HG03469 (cell line): Measurements from ENCODE around the gene KBTBD7.

Experiments used
- ATAC-seq: cut with Tn5 transposase; IDR thresholded peaks from one replicate; pipeline ENCODE4 v1.9.1; 2021; ENCODE audit warnings: mild to moderate bottlenecking, moderate library complexity, moderate number of reproducible peaks; ENCODE audit not compliant: unreplicated experiment

KBTBD7 gene

DNA sequence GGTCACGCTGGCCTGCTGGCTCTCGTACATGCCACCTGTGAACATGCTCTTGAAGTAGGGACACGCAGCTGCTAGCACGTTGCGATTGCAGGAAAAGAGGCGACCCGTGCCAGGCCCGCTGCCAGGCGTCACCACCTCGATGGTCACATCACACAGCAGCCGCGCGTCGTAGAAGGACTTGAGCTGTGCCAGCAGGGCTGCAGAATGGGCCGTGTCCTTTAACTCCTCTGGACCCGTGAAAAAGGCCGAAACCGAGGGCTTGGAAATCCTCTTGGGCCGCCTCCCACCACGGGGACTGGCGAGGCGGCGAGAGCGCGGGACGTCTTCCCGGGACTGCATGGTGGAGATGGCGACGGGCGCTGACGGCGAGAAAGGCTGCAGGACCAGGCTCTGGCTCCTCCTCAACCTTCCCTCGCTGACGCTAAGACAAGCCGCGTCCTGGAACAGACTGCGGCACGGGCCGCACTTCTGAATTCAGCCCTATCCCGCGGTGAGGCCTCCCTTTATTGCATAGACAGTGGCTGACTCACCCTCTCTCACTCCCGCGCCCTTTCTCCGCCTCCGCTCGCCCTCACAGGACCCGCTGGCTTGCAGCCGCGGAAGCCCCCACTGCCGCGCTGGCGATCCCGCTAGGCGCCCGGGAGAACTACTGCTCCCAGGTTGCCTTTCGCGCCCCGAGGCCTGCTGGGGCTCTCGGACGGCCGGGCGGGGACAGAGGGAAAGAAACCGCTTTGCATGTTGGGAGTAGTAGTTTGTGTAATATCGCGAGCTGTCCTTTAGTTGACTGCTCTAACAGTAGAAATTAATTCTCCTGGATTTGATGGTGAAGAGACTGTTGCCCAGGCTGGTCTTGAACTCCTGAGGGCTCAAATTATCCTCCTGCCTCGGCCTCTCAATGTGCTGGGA, at the start of gene KBTBD7:
Gene KBTBD7, minus strand, starts transcription at position 651 of the 906 bp plus-strand sequence. Its CDS starts 312 bp downstream, at position 339.
- peak; percentile 91 for ATAC-seq

DNA sequence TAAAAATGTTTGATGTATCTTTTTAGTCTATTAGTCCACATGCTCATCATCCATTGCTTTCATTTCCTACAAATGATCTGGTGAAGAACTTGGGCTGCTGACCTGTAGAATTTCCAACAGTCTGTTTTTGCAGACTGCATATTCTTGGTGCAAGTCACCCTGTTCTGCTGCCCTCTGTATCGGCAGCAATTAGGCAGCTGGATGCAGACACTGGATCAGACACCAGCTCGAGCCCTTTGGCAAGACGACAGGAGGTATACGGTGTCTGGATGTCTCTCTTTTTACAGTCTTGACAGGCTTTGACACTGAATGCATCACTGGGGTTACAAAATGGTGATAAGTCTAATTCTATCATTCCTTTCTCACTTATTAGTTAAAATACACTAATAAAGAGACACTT, 47.3 kb upstream of the KBTBD7 start:
- no peak for ATAC-seq

DNA sequence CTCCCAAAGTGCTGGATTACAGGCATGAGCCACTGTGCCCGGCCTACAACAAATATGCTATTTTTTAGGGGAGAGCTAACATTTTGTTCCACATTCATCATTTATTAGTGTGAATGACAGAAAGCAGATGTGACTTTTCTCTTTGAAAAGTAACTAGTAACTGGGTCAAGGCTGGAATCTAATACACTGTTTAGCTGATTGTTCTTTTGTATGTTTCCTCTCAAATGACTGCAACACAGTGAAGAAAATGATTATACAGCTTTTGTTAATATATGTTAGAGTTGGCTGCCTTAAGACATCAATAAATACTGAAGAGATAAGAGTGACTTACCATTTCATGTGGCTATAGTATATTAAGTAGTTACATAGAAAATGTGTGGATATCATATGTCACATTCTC, 42.0 kb upstream of the KBTBD7 start:
- no peak for ATAC-seq

DNA sequence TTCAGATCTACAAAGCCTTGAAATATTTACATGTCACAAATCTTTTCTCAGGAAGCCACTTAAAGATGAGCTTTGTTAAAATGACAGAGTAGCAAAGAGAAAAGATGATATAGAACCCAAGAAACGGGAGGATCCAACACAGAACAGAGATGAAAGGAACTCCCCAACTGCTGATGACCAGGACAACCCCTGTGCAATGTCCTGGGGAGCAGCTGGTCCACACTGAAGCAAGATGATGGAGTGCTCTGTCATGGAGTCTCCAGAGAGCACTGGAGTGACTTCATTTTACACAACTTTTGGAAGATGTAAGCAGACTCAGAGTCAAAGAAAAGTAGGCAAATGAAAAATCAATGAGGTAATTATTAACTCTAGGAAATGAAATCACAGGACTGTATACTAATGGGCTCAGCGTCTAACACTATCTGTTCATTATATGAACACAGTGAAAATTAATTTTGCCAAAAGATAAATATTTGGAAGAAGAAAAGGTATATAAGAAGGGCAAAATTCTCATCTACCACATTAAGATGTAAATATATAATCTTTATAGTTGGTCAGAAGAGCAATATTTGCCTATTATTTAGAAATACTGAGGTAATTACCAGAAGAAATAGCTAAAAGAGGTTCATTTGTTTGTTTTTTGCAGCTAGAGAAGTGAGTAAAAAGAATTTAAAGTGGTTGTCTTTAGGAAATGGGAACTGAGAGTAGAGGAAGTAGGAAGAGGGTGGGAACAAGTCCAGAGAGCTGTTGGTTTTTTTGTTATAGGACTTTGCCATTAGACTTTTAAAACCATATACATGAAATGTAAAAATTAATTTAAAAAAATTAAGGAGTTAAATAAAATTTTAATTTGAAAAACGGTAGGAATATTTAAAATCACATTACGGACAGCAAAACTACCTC, 38.5 kb upstream of the KBTBD7 start:
- no peak for ATAC-seq

DNA sequence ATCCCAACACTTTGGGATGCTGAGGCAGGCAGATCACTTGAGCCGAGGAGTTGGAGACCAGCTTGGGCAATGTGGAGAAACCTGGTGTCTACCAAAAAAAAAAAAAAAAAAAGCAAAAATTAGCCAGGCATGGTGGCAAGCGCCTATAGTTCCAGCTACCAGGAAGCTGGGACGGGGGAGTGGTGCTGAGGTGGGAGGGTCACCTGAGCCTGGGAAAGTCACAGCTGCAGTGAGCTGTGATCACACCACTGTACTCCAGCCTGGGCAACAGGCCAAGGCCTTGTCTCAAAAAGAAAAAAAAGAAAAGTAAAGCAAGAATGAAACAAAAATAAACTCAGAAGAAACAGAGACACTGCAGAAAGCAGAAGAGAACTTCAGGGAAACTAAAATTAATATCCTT, 37.4 kb upstream of the KBTBD7 start:
- ATAC-seq = no peak

GRCh38 chr13:41231025-41231677, 36.8 kb upstream of the KBTBD7 start:
- no peak for ATAC-seq

- ATAC-seq = no peak
These were observed 35.0 kb upstream of the KBTBD7 start for GRCh38 chr13:41229356-41229755.

- no peak for ATAC-seq
These were observed 30.0 kb upstream of the KBTBD7 start for GRCh38 chr13:41224113-41225110.

DNA sequence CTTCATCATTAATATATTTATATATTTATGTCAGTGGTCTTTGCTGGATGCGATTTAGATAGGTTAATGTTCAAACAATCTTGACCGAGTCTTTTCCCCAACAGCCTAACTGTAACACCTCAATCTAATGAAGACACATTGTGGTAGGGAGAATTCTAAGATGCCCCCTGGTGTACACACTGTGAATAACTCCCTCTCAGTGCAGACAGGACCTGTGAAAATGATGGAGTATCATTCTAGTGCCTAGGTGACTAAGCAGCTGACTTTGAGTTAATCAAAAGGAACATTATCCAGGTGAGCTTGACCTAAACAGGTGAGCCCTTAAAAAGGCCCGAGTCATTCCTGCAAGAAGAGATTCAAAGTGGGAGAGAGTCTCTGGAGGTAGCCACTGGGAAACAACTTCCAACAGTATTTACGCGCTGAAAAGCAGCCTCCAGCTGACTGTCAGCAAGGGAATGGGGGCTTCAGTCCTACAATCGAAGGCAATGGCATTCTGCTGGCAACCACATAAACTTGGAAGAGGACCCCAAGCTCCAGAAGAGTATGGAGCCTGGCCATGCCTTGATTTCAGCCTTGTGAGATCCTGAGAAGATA, 28.0 kb upstream of the KBTBD7 start:
- peak; percentile 67 for ATAC-seq

- ATAC-seq = no peak
These were observed 26.0 kb upstream of the KBTBD7 start for GRCh38 chr13:41220401-41220800.

GRCh38 chr13:41216160-41216559, 21.8 kb upstream of the KBTBD7 start:
- no peak for ATAC-seq

- ATAC-seq = no peak
These were observed 19.6 kb upstream of the KBTBD7 start for GRCh38 chr13:41213919-41214318.

DNA sequence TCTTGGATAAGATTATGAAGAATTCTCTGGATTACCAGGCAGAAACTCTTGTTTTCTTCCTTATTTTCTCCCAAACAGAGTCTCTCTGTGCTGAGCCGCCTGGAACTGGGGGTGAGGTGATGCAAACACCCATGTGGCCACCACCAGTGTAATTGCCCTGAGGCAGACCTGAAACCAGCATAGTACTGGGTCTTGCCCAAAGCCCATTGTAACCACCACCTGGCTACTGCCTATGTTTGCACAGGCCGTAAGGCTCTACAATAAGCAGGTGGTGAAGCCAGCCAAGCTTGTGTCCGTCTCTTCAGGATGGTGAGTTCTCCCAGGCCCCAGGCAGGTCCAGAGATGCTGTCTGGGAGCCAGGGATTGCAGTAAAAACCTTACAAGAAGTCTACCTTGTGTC, 18.9 kb upstream of the KBTBD7 start:
- no peak for ATAC-seq

DNA sequence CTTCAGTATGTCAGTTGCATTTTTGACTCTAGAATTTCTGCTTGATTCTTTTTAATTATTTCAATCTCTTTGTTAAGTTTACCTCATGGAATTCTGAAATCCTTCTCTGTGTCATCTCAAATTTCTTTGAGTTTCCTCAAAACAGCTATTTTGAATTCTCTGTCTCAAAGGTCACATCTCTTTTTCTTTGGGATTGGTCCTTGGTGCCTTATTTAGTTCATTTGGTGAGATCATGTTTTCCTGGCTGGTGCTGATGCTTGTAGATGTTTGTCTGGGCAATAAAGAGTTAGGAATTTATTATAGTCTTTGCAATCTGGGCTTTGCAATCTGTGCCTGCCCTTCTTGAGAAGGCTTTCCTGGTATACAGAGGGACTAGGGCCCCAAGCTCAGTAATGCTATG, 18.5 kb upstream of the KBTBD7 start:
- no peak for ATAC-seq

DNA sequence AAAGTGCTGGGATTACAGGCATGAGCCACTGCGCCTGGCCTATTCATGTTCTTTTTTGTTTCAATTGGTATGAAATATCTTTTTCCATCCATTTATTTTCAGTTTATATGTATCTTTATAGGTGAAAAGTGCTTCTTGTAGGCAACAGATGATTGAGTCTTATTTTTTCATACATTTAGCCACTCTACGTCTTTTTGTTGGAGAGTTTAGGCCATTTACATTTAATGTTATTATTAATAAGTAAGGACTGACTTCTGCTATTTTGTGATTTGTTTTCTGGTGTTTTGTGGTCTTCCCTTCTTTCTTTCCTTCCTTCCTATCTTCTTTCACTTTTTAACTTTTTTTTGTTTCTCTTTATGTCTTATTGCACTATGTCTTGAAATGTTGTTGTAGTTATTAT, 16.7 kb upstream of the KBTBD7 start:
- no peak for ATAC-seq

GRCh38 chr13:41206467-41206866, 12.1 kb upstream of the KBTBD7 start:
- no peak for ATAC-seq

DNA sequence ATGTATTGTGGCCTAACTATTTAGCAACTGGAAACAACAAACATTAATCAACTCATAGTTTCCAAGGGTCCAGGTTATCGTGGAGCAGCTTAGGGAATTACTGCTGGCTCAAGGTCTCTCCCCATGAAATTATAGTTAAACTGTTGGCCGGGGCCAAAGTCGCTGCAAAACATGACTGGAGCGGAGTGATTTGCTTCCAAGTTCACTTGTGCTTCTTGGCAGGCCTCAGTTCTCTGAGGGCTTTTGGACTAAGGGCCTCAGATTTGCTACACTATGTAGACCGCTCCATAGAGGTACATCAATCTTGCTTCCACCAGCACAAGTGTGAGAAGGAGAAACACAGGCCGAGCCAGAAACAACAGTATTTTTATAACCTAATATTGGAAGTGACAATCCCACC, 9.4 kb upstream of the KBTBD7 start:
- no peak for ATAC-seq

GRCh38 chr13:41200126-41200525, 5.8 kb upstream of the KBTBD7 start:
- ATAC-seq = no peak

DNA sequence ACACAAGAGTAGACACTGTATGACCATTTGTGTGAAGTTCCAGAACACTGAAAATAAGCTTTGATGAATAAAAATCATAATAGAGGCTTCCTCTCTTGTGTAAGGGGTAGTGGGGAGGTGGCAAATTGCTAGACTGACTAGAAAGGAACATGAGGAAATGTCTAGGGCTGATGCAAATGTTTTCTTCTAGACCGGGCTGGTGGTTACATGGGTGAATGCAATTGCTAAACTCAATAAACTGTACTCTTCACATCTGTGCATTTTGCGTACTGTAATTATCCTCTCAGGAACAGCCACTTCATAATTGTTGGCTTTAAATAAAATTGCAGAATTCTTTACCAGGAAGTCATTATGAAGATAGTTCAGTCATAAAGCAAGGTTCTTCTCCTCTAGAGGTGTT, 5.2 kb upstream of the KBTBD7 start:
- ATAC-seq = peak; percentile 71

GRCh38 chr13:41199079-41199478, 4.7 kb upstream of the KBTBD7 start:
- ATAC-seq = no peak
